CD1c-positive myeloid dendritic cell (primary cell): Measurements from ENCODE around the gene CDH26.

Experiments
- DNase-seq: peaks from one replicate; pipeline ENCODE4 v3.0.0-alpha.2; 2016; ENCODE audit errors: extremely low spot score

The CDH26 gene

DNA sequence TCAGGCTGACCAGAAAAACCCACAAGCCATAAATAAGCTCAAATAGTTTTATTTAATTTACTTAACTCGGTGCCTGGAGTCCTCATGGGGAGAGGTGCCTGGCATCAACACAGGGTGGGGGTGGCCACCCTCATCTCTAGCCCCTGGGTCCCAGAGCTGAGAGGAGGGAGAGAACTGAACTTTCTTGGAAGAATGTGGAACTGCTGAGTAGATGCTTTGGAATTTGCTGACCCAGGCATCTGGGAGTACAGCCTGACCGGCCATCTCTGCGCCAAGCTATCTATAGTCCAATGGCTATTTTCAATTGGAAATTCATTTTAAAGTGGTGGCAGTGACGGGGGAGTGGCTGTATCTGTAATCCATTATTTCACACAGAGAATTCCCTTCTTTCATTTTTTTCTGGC is 104.8 kb downstream of the CDH26 start:
- no peak for DNase-seq

- DNase-seq: no peak
Observed at GRCh38 chr20:60063739-60064380, 105.6 kb downstream of the CDH26 start.
